GM12875 (cell line): ENCODE measurements around the gene WDFY1.

ENCODE experiments used
- H3K4me3 ChIP-seq: one replicate; pipeline ENCODE4 v1.5.1; 2011; ENCODE audit warnings: low read depth, low read length, control low read depth
- TF ChIP-seq, protein P1 (sequence below): IDR thresholded peaks from 2 replicates; pipeline ENCODE4 v1.5.1; 2011; ENCODE audit warnings: low read depth, mild to moderate bottlenecking, control low read depth, inconsistent platforms, low read length, moderate library complexity, borderline replicate concordance; ENCODE audit not compliant: insufficient read depth

The WDFY1 gene

DNA sequence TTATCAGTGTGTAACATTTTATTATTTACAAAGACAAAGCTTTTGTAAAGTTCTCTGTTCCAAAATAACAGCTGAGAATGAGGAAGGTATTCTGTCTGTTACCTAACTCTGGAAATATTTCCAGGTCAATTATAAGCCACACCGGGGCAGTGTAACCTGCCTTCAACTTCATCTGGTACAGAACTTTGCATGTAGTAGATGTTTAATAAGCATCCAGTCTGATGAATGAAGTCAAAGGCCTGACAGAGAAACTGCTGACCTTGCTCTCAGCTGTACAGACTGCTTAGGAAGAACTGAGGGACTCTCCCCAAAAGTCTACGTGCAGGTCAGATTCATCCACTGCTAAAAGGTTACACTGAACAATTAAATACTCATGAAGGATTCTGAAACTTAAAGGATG is 43.3 kb downstream of the WDFY1 start:
- no peak overlapping the region for H3K4me3 ChIP-seq
- TF ChIP-seq, protein P1, sequence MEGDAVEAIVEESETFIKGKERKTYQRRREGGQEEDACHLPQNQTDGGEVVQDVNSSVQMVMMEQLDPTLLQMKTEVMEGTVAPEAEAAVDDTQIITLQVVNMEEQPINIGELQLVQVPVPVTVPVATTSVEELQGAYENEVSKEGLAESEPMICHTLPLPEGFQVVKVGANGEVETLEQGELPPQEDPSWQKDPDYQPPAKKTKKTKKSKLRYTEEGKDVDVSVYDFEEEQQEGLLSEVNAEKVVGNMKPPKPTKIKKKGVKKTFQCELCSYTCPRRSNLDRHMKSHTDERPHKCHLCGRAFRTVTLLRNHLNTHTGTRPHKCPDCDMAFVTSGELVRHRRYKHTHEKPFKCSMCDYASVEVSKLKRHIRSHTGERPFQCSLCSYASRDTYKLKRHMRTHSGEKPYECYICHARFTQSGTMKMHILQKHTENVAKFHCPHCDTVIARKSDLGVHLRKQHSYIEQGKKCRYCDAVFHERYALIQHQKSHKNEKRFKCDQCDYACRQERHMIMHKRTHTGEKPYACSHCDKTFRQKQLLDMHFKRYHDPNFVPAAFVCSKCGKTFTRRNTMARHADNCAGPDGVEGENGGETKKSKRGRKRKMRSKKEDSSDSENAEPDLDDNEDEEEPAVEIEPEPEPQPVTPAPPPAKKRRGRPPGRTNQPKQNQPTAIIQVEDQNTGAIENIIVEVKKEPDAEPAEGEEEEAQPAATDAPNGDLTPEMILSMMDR = no peak

- TF ChIP-seq, protein P1 = no peak
- no peak overlapping the region for H3K4me3 ChIP-seq
Measured at GRCh38 chr2:223901311-223901710, 43.8 kb downstream of the WDFY1 start.

DNA sequence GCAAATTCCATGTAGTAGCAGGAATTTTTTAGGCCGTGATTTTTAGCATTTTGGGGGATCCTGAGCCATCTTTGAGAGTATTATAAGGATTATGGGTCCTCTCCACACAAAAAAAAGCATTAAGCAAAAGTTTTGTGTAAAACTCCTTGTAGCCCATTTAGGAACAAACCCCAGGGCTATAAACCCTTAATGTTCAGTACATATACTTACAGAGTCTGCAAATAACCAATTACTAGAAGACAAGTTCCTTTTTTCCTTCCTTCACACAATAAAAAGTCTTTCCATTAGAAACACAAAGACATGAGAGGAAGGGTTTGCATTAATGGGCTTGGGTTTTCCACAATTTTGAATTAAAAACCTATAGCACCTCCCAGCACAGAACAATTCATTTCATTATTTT is 44.6 kb downstream of the WDFY1 start:
- H3K4me3 ChIP-seq = no peak overlapping the region
- TF ChIP-seq, protein P1 = no peak

DNA sequence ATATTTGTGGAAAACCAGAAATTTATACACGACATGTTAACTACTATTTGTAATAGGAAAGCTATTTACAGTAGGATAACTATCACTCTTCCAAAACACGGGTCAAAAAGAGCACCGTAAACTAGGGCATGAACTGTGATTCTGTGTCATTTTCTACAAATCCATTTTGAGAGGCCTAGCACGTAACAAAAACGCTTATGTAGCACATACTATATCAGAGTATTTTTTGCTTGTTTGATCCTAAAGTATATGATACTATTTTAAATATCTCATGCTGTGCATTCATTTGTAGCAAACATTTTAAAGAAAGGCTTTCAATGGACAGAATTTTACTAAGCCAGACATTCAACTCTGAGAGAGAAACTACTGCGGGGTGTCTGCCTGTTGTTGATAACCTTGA is 45.1 kb downstream of the WDFY1 start:
- TF ChIP-seq, protein P1 = no peak
- no peak overlapping the region for H3K4me3 ChIP-seq

DNA sequence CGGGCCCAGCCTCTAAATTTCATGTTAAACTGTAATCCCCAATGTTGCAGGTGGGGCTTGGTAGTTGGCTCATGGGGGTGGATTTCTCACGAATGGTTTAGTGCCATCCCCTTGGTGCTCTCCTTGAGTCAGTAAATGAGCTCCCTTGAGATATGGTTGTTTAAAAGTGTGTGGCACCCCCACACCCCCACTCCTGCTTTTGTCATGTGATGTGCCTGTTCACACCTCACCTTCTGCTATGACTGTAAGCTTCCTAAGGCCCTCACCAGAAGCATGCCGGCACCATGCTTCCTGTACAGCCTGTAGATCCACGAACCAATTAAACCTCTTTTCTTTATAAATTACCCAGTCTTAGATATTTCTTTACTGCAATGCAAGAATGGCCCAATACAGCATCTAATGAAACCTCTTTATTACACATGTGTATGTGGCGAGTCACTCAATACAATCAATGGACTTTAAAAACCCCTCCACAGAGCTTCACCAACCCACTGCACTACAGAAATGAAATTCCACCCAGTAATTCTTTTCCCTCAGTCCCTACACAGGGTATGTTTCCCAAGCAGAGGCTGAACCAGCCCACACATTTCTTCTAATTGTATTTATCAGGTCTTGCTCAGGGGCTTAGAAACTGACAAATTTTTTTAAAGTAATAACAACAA is 47.3 kb downstream of the WDFY1 start:
- no peak overlapping the region for H3K4me3 ChIP-seq
- TF ChIP-seq, protein P1 = no peak

- H3K4me3 ChIP-seq = no peak overlapping the region
- TF ChIP-seq, protein P1 = no peak
Measured at GRCh38 chr2:223896833-223897311, 48.3 kb downstream of the WDFY1 start.

DNA sequence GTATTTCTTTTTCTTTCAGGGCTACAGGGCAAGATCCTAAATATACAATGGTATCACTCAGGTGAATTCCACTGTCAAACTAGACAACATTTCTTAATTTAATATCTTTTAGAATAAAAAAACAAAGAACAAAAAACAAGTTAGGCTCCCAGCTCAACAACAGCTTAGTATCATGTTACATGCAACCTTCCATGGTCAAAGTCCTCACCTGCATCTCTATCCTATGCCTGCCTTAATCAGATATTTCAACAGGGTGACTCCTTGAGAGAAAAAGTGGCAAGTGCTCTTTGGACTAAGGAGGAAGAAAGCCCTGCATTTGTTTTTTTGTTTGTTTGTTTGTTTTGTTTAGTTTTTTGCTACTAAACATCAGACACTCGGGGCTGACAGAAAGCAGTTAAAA is 50.2 kb downstream of the WDFY1 start:
- H3K4me3 ChIP-seq = no peak overlapping the region
- TF ChIP-seq, protein P1 = no peak
